HepG2 (cell line): ENCODE data around the gene NOB1. TPM values are rescaled to one million over a fixed set of nuclear protein-coding genes. Genes with fewer than 3 reads are reported as not detected.

Source experiments
- BCL3 ChIP-seq: sonication (generic); formaldehyde crosslinking; IDR thresholded peaks from 2 replicates; pipeline ENCODE4 v1.5.1; 2020; ENCODE audit warnings: mild to moderate bottlenecking, missing genetic modification reagents, moderate library complexity
- CAMTA2 ChIP-seq: sonication (generic); formaldehyde crosslinking; IDR thresholded peaks from 2 replicates; pipeline ENCODE4 v1.4.0; 2020; ENCODE audit warnings: mild to moderate bottlenecking, missing genetic modification reagents, borderline replicate concordance
- CERS6 ChIP-seq: sonication (generic); formaldehyde crosslinking; IDR thresholded peaks from 2 replicates; pipeline ENCODE4 v1.5.0; 2020; ENCODE audit warnings: missing genetic modification reagents
- DNMT3B ChIP-seq: conservative IDR thresholded peaks from 2 replicates; pipeline ENCODE4 v1.6.1; 2016; ENCODE audit warnings: missing biosample characterization, control low read depth
- EHMT2 ChIP-seq: fragments of 200-600 bp; sonication (generic); IDR thresholded peaks from 2 replicates; pipeline ENCODE4 v1.7.0; 2017; ENCODE audit warnings: antibody characterized with exemption, low read depth, low read length, borderline replicate concordance
- HNF1B ChIP-seq: sonication (generic); formaldehyde crosslinking; IDR thresholded peaks from 2 replicates; pipeline ENCODE4 v1.5.1; 2020; ENCODE audit warnings: mild to moderate bottlenecking, moderate library complexity, missing genetic modification reagents
- MED1 ChIP-seq: sonication (generic); formaldehyde crosslinking; IDR thresholded peaks from 2 replicates; pipeline ENCODE4 v1.4.0; 2020; ENCODE audit warnings: missing genetic modification reagents
- MED8 ChIP-seq: sonication (generic); formaldehyde crosslinking; IDR thresholded peaks from 2 replicates; pipeline ENCODE4 v1.8.1; 2023; ENCODE audit warnings: mild to moderate bottlenecking, missing genetic modification reagents; ENCODE audit not compliant: insufficient replicate concordance
- MEIS1 ChIP-seq: sonication (generic); formaldehyde crosslinking; IDR thresholded peaks from 2 replicates; pipeline ENCODE4 v1.9.0; 2021; ENCODE audit warnings: mild to moderate bottlenecking, missing genetic modification reagents, moderate library complexity, borderline replicate concordance
- NCOA1 ChIP-seq: sonication (generic); formaldehyde crosslinking; IDR thresholded peaks from 2 replicates; pipeline ENCODE4 v1.9.0; 2021; ENCODE audit warnings: missing genetic modification reagents
- RARG ChIP-seq: sonication (generic); formaldehyde crosslinking; IDR thresholded peaks from 2 replicates; pipeline ENCODE4 v1.4.0; 2020; ENCODE audit warnings: low read depth, mild to moderate bottlenecking, missing genetic modification reagents
- RBAK ChIP-seq: sonication (generic); formaldehyde crosslinking; IDR thresholded peaks from 2 replicates; pipeline ENCODE4 v1.5.1; 2020; ENCODE audit warnings: mild to moderate bottlenecking, missing genetic modification reagents
- SIN3A ChIP-seq: IDR thresholded peaks from 2 replicates; pipeline ENCODE4 v1.6.1; 2011; ENCODE audit warnings: low read depth, mild to moderate bottlenecking, control low read depth, low read length, borderline replicate concordance
- SMAD1 ChIP-seq: sonication (generic); formaldehyde crosslinking; IDR thresholded peaks from 2 replicates; pipeline ENCODE4 v1.4.0; 2020; ENCODE audit warnings: missing genetic modification reagents, low read depth, mild to moderate bottlenecking, borderline replicate concordance
- SNAPC2 ChIP-seq: sonication (generic); formaldehyde crosslinking; IDR thresholded peaks from 2 replicates; pipeline ENCODE4 v1.8.1; 2022; ENCODE audit warnings: mild to moderate bottlenecking, missing genetic modification reagents
- STAG1 ChIP-seq: sonication (generic); formaldehyde crosslinking; IDR thresholded peaks from 2 replicates; pipeline ENCODE4 v1.4.0; 2020; ENCODE audit warnings: missing genetic modification reagents
- TGIF2 ChIP-seq: IDR thresholded peaks from 2 replicates; pipeline ENCODE4 v1.6.1; 2016; ENCODE audit warnings: control low read depth, missing compliant biosample characterization
- ZBTB37 ChIP-seq: sonication (generic); formaldehyde crosslinking; IDR thresholded peaks from 2 replicates; pipeline ENCODE4 v1.4.0; 2020; ENCODE audit warnings: mild to moderate bottlenecking, missing genetic modification reagents
- ZNF263 ChIP-seq: sonication (generic); formaldehyde crosslinking; IDR thresholded peaks from 2 replicates; pipeline ENCODE4 v1.4.0; 2020; ENCODE audit warnings: missing genetic modification reagents
- ZNF30 ChIP-seq: sonication (generic); formaldehyde crosslinking; IDR thresholded peaks from 2 replicates; pipeline ENCODE4 v1.5.0; 2020; ENCODE audit warnings: mild to moderate bottlenecking, missing genetic modification reagents
- ZNF543 ChIP-seq: sonication (generic); formaldehyde crosslinking; IDR thresholded peaks from 2 replicates; pipeline ENCODE4 v1.4.0; 2020; ENCODE audit warnings: mild to moderate bottlenecking, missing genetic modification reagents
- ZNF749 ChIP-seq: sonication (generic); formaldehyde crosslinking; IDR thresholded peaks from 2 replicates; pipeline ENCODE4 v1.8.0; 2022; ENCODE audit warnings: mild to moderate bottlenecking, missing genetic modification reagents, moderate library complexity, borderline replicate concordance
- ZNF772 ChIP-seq: sonication (generic); formaldehyde crosslinking; IDR thresholded peaks from 2 replicates; pipeline ENCODE4 v1.5.0; 2020; ENCODE audit warnings: mild to moderate bottlenecking, missing genetic modification reagents
- ZNF782 ChIP-seq: sonication (generic); formaldehyde crosslinking; IDR thresholded peaks from 2 replicates; pipeline ENCODE4 v1.4.0; 2020; ENCODE audit warnings: missing genetic modification reagents, mild to moderate bottlenecking, borderline replicate concordance
- ZNF879 ChIP-seq: sonication (generic); formaldehyde crosslinking; IDR thresholded peaks from 2 replicates; pipeline ENCODE4 v1.8.1; 2023; ENCODE audit warnings: missing genetic modification reagents
- polyA plus RNA-seq, 8 experiments: library from polyadenylated mRNA; depleted of rRNA in 3 of 8; stranded (reverse) in 7 of 8; unstranded in 1 of 8; fragments of >200 nt; fragmentation: Illumina TruSeq in 4 of 8; extraction: Trizol in 4 of 8; gene quantifications; 2 replicates each; pipeline versions ENCODE4 v1.2.1 to v1.2.3, GENCODE V29; 2011 to 2016; ENCODE audit warnings: low read depth in 4 of 8, missing spikeins in 1 of 8, mixed read lengths in 1 of 8; ENCODE audit not compliant: insufficient read depth in 1 of 8
- total RNA-seq, 5 experiments: library from RNA; depleted of rRNA; stranded (reverse); fragments of >200 nt; fragmentation: Illumina TruSeq; extraction: Trizol; gene quantifications; 2 replicates each; pipeline ENCODE4 v1.2.3, GENCODE V29; 2016; ENCODE audit warnings: low read depth in 1 of 5

Gene NOB1
- total and polyA plus RNA-seq, 2 of the 13 experiments (the other 11 are each of a cell fraction or from before 2014, with no cell fraction given) = 47.1 to 162 TPM

GRCh38 chr16:69725480-69726312 is 29.0 kb downstream of the NOB1 start (continued):
- TF ChIP-seq CERS6 (CRISPR knock-in tag) (no peak), TGIF2 (CRISPR knock-in tag) (0 out of 2 replicates have a peak, but pooled peaks have one; percentile 7), RARG (CRISPR knock-in tag) (no peak), EHMT2 (no peak), SMAD1 (CRISPR knock-in tag) (no peak), ZNF772 (CRISPR knock-in tag) (no peak), RBAK (no peak), ZNF263 (CRISPR knock-in tag) (0 out of 2 replicates have a peak, but pooled peaks have one; percentile 24), ZNF782 (CRISPR knock-in tag) (0 out of 2 replicates have a peak, but pooled peaks have one; percentile 17), ZNF879 (CRISPR knock-in tag) (peak; percentile 91), BCL3 (no peak), SNAPC2 (CRISPR knock-in tag) (peak; percentile 42; the same call in 1 of the 2 replicates), CAMTA2 (CRISPR knock-in tag) (0 out of 2 replicates have a peak, but pooled peaks have one; percentile 46), STAG1 (0 out of 2 replicates have a peak, but pooled peaks have one; percentile 3), ZNF749 (CRISPR knock-in tag) (peak; percentile 35; the same call in 1 of the 2 replicates), ZNF543 (CRISPR knock-in tag) (peak; percentile 27; the same call in 1 of the 2 replicates), SIN3A (peak; percentile 36; the same call in 1 of the 2 replicates), NCOA1 (no peak; the same call in 1 of the 2 replicates), ZBTB37 (CRISPR knock-in tag) (0 out of 2 replicates have a peak, but pooled peaks have one; percentile 56), MEIS1 (CRISPR knock-in tag) (no peak), ZNF30 (CRISPR knock-in tag) (no peak), DNMT3B (CRISPR knock-in tag) (no peak), MED8 (CRISPR knock-in tag) (peak; percentile 22), HNF1B (CRISPR knock-in tag) (peak; percentile 48; the same call in 1 of the 2 replicates), MED1 (CRISPR knock-in tag) (no peak)
